Stimulated activated CD4-positive, alpha-beta T cell treated with anti-CD3 and anti-CD28 coated beads, TNF-alpha, amount 100 ng/mL, for 24 hours (primary cell): Measurements from ENCODE around the gene KSR1.
"Not testable (repeated sequence)": the region's sequence is repeated elsewhere in the genome, so short reads cannot be mapped to it uniquely, and the experiment has no call there.

Experiments used
- DNase-seq, 3 experiments: peaks; one replicate each; pipeline ENCODE4 v3.0.0-alpha.2; 2020; ENCODE audit warnings: low read depth in 3 of 3

Gene KSR1

GRCh38 chr17:27453471-27453870 lies 2.8 kb upstream of the KSR1 start:
- no peak for DNase-seq

DNA sequence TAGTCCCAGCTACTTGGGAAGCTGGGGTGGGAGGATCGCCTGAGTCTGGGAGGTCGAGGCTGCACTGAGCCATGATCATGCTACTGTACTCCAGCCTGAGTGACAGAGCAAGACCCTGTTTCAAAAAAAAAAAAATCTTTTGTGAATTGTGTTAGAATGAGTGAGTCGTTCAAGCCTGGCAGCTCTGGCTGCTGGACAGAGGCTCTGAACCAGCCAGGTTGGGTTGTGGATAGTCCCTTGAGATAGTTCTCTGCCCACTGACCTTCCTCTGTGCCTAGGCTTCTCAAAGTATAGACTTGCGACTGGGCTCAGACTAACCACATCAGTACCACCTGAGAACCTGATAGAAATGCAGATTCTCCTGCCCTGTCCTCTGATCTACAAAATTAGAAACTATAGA lies 2.2 kb upstream of the KSR1 start:
- no peak for DNase-seq

DNA sequence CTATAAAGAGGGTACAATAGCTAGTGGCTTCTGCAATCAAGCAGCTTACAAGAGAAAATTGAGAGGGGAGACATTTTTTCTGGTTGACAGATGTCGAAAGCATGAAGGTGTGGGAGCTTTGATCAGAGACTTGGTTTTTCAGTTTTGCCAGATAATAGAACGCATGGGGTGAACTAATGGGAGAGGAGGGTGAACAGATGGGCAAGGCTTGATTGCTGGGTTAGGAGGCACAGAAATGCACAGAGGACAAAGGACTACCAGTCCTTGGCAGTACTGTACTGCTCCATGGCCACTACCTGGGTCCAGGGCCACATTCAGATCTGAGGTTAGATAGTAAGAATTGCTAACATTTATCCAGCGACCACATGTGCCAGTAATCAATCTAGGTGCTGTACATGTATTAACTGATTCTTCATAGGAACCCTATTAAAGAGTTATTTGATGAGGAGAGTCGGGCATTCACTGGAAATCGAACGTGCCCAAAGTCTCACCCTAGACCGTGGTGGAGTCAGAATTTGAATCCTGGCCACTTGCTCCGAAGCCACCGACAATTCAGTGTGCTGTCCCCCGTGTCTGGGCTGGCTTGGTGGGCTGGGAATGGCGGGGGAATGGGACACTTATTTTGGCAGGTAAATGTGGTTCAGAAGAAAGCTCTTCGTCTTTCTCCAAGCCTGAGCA lies 873 bp upstream of the KSR1 start:
- no peak for DNase-seq

DNA sequence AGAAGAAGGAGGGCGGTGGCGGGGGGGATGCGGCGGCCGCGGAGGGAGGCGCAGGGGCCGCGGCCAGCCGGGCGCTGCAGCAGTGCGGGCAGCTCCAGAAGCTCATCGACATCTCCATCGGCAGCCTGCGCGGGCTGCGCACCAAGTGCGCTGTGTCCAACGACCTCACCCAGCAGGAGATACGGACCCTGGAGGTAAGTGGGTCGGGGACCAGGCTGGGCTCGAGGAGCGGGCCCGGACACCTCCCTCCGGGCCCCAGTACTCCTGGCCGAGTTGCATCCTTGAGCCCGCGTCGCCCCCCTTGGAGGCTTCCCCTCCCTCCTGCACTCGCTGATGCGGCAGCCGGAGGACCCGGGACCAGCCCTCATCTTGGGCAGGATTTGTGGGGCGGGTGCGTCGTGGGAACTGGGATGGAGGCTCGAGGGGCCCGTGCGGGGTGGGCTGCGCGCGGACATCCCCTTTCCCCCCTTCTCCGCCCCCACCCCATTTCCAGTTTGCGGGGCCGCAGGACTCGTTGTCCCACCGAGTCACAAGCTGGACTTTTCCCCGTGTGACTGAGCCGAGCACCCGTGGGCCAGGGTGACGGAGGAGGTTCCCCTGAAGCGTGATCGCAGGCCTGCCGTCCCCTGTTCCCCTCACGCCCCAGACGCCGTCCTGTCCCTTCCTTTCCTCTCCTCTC lies 572 bp downstream of the KSR1 start:
- DNase-seq: no peak

DNA sequence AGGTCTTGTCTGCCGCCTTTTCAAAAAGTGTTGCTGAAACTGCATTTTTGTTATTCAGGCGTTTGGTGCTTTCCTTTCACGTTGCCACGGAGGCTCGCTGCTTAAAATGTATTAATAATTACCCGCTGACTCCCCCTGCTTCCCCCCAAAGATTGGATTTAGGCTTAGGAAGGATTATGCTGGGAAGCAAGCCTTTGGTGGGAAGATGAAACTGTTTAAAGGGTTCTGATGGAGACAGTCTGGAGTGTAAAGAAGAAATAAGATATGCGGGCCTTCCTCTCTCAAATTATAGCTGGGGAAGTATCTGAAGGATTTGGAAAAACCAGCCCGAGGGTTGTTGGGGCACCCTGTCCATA lies 1.1 kb downstream of the KSR1 start:
- DNase-seq: no peak

DNA sequence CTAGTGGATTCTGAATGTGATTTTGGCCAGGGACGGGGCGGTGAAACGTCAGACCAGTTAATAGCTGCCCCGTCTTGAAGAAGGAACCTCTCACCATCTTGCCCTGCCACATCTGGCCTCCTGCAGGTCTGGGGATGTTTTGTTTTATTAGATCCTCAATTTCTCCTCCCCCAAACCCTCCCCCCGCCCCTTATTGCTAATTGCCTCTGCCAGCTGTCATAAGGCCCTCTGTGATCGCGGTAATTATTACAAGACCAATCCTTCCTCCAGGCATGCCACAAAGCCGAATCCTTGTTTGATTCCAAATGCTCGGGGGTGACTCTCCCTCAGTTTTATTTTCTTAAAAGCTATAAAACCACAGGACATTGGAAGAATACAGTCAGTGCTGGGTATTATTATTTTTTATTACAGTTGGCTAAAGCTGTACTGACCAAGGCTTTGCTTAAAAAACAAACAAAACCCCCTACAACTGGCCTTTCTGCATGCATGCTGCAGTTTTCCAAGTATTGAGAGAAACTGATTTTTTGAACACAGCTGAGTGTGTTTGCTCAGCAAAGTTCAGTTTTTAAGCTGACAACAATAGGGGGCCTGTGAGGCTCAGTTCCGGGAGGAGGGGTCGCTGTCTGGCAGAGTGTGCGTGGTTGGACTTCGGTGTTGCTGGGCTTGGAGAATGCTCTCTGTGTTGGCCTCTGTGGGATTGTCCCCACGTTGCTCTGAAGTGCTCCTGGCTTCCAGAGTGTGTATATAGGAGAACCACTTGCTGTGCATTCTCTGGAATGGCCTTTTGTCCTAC lies 1.7 kb downstream of the KSR1 start:
- no peak for DNase-seq

DNA sequence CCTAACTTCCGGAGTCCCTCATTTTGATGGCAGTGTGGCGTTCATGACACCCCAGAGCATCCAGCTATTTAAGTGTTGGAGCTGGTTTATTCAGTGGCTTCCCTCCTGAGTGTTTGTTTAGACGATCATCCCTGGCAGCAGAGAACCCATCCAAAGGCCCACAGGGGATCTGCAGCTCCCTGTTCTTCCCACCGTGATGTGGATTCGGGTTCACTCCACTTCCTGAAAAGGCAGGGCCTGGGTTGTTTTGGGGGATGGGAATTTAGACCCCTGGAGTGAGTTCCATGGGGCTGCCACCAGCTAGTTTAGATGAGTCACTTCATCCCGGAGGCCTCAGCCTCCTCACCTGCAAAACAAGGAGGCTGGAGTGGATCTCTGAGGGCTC lies 2.3 kb downstream of the KSR1 start:
- no peak for DNase-seq

GRCh38 chr17:27459433-27459832 lies 3.2 kb downstream of the KSR1 start:
- DNase-seq: no peak

DNA sequence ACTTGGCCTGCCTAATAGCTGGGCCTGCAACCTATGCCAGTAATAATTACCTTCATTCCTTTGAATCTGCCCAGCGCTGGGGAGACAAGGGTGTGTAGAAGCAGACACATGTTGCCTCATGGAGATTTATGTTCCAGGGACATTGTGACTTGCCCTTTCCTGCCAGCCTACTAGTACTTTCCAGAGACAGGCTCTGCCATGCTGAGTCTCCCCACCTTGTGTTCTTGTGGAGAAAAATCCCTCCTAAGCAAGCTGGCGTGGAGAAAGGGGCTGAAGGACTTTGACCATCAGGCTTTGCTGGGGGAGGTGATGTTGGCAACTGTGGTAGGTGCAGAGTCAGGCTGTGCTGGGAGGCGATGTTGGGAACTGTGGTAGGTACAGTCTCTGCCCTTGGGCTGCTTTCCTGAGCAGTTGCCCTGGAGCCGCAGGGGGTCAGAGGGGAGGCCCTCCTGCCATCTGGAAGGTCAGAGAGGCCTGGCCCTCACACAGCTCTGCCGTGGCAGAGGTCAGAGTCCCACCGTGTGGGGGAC lies 4.0 kb downstream of the KSR1 start:
- no peak for DNase-seq

GRCh38 chr17:27461192-27461859 lies 5.1 kb downstream of the KSR1 start:
- no peak for DNase-seq

DNA sequence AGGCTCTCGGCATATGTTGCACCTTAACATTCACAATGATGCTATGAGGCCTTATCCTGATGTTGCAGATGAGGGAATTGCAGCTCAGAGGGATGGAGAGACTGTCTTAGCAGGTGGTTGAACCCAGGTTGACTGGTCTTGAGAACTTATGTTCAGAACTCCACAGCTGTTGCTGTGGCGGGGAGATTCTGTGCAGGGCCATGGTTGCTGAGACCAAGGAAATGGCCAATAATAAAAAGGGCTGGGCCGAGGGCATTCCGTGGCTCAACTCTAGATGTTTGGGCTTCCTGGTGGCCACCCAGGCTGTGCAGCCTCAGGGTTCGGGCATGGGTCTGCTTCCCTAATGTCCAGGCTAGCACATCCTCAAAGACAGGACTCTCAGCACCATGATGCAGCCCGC lies 5.9 kb downstream of the KSR1 start:
- no peak for DNase-seq

GRCh38 chr17:27462714-27463113 lies 6.5 kb downstream of the KSR1 start:
- DNase-seq: no peak

DNA sequence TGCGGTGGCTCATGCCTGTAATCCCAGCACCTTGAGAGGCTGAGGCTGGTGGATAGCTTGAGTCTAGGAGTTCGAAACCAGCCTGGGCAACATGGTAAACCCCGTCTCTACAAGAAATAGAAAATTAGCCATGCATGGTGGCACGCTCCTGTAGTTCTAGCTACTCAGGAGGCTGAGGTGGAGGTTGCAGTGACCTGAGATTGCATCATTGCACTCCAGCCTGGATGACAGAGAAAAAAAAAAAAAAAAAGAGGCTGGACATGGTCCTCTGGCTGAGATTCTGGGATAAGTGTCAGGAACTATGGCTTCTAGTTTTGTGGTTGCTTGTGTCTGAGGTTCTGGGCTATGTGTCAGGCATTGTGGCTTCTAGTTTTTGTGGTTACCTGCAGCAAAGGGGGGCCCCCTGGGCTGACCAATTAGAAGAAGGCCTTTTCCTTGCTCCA lies 7.0 kb downstream of the KSR1 start:
- no peak for DNase-seq

DNA sequence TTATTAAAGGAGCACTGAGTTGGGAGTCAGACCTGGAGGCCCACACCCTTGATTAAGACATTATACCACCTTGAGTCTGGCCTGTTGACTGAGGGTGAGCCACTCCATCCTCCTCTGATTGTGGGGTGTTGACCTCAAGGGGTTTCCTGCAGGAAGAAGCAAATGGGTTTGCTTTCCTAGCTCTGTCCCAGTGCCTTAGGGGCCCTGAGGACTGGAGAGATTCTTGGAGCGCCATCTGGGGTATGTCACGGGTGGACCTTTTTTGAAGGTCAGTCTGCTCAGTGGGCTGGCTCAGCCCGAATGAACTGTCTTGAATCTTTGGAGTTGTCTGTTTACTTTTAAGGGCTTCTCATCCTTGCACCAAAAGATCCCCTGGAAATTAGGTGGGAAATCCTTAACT lies 7.8 kb downstream of the KSR1 start:
- not testable (repeated sequence) for DNase-seq

GRCh38 chr17:27464431-27464830 lies 8.2 kb downstream of the KSR1 start:
- DNase-seq: no peak

DNA sequence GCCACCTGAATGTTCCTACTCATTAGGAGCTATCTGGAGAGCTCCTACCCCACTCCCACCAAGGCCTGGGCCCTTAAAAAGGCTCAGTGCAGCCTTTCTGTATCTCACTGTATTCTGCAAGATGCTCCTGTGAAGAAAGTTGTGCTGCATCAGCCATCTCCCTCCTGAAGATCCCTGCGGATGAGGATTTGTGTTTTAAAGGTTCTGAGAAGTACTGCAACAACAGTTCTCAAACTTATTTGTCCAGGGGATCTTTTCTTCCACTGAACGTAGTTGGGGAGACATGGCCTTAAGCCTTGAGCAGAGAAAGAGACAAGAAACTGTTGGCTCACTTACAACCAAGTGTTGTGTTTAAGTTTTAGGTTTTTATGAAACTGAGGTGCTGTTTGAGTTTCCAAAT lies 9.6 kb downstream of the KSR1 start:
- not testable (repeated sequence) for DNase-seq

- DNase-seq: peak in 1 of 3 experiments; percentile 22
Observed at GRCh38 chr17:27466376-27466742, 10.1 kb downstream of the KSR1 start.

GRCh38 chr17:27466743-27467375 lies 10.6 kb downstream of the KSR1 start:
- peak; percentile 66 to 80 (median 70) for DNase-seq

DNA sequence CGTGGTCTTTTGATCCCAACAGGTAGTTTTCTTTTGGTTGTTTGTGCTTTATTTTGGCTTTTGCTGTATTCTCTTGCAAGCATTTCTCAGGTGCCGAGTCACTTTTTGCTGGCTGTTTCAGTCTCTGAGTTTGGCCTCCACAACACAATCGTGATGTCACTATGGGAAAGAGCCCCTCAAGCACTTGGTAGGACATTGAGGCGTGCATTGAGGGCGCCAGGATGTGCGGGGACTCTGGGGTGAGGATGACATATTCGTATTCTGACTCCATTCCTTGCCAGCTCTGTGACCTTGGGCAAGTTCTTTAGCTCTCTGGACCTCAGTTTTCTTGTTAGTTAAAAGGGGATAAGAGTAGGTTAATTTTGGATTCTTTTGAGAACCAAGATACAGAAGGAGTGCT lies 13.0 kb downstream of the KSR1 start:
- DNase-seq: no peak

GRCh38 chr17:27471321-27472269 lies 15.3 kb downstream of the KSR1 start:
- DNase-seq: peak; percentile 66 to 85 (median 76)
